Uterus (tissue), 2 donors: ENCODE measurements around the gene GALNT18.

Experiments used
- CTCF ChIP-seq, 4 experiments: fragments of 200-600 bp in 2 of 4; fragments of 450-650 bp in 2 of 4; sonication (generic) in 2 of 4; IDR thresholded peaks; one replicate each; pipeline ENCODE4 v1.5.1; 2016 to 2019; ENCODE audit warnings: antibody characterized with exemption in 4 of 4, mild to moderate bottlenecking in 2 of 4, moderate library complexity in 1 of 4
- POLR2A ChIP-seq, 2 donors: fragments of 450-650 bp; IDR thresholded peaks; one replicate each; pipeline ENCODE4 v1.6.1; 2016; ENCODE audit warnings: antibody characterized with exemption in 2 of 2, mild to moderate bottlenecking in 1 of 2, moderate library complexity in 1 of 2

DNA sequence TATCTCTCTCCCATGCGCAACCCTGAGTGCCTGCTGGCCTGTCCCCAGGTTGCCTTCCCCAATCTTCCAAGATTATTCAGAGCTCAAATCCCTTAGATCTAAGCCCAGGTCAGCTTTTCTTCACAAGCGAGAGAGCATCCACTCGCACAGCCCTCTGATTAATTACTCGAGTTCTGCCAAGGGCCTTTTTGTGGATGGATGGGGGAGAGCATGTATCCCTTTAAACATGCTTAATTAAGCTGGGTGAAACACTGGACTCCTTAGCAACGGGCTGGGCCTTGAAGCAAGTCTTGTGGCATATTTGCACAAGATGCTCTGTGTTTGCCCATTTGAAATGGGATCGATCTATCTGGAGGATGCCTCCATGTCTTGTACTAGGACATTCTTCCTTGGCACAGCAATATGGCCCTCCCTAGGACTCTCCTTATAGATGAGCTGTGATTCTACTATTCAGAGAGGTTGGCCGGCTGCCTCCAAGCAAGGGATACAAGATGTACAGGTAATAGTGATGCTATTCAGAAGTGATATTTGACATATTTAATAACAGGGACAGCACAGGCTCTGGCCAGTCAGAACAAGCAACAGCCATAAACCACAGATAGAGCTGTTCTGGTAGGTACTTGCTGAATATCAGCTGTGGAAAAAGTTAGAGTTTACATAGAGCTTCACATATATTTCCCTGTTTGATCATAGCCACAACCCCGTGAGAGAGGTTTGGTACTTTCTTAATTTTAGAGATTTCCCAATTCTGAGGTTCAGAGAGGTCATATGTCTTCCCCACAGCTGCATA lies 394.3 kb downstream of the GALNT18 start:
- no peak for TF ChIP-seq CTCF (IDR thresholded peaks at IDR 0.05)
- no peak for TF ChIP-seq POLR2A (IDR thresholded peaks at IDR 0.05)
